ENCODE measurements around the gene DICER1.

DNA sequence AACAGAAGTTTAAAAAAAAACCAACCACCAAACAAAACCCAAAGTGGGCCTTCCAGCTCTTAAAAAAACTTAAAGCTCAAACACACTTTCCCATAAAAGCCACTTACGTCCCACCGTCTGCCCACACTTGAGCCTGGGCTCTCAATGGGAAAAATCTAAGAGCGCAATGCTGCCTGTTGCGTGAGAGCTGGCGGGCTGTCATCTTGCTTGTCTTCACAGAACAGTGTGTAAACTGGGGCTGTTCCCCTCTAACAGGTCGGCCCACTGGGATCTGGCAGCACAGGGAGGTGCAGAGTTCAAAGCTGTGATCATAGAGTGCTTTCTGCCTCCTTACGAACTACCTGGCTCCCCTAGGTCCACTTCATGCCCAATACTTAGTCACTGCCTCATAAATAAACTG, 80.0 kb downstream of the DICER1 start:
- TF ChIP-seq, protein P1, sequence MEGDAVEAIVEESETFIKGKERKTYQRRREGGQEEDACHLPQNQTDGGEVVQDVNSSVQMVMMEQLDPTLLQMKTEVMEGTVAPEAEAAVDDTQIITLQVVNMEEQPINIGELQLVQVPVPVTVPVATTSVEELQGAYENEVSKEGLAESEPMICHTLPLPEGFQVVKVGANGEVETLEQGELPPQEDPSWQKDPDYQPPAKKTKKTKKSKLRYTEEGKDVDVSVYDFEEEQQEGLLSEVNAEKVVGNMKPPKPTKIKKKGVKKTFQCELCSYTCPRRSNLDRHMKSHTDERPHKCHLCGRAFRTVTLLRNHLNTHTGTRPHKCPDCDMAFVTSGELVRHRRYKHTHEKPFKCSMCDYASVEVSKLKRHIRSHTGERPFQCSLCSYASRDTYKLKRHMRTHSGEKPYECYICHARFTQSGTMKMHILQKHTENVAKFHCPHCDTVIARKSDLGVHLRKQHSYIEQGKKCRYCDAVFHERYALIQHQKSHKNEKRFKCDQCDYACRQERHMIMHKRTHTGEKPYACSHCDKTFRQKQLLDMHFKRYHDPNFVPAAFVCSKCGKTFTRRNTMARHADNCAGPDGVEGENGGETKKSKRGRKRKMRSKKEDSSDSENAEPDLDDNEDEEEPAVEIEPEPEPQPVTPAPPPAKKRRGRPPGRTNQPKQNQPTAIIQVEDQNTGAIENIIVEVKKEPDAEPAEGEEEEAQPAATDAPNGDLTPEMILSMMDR (IDR thresholded peaks at IDR 0.05) = no peak
- TF ChIP-seq POLR2A (IDR thresholded peaks at IDR 0.05) = no peak

Measured in Peyer's patch (tissue), 4 donors.